Gastroesophageal sphincter (tissue), 4 donors: Measurements from ENCODE around the gene ALOX5AP. TPM values are rescaled to one million over a fixed set of nuclear protein-coding genes. Genes with fewer than 3 reads are reported as not detected.

Experiments
- ATAC-seq: fragments of 150-250 bp; one replicate; pipeline ENCODE4 v1.9.1; 2016; ENCODE audit warnings: mild to moderate bottlenecking, moderate library complexity
- H3K27ac ChIP-seq, 4 donors: fragments of 200-600 bp; sonication (generic) in 3 of 4; 1 replicate in 3 of 4; 2 replicates in 1 of 4; pipeline ENCODE4 v1.5.1; 2016 to 2019
- H3K27me3 ChIP-seq: fragments of 200-600 bp; sonication (generic); one replicate; pipeline ENCODE4 v1.5.1; 2019
- H3K36me3 ChIP-seq, 2 donors: fragments of 200-600 bp; sonication (generic); one replicate each; pipeline ENCODE4 v1.5.1; 2019; ENCODE audit warnings: control low read depth in 1 of 2
- H3K4me1 ChIP-seq, 3 donors: fragments of 200-600 bp; sonication (generic); 1 replicate in 2 of 3; 2 replicates in 1 of 3; pipeline ENCODE4 v1.5.1; 2016 to 2019; ENCODE audit warnings: control low read depth in 2 of 3
- H3K4me3 ChIP-seq, 2 donors: fragments of 200-600 bp; sonication (generic); one replicate each; pipeline ENCODE4 v1.5.1; 2019; ENCODE audit warnings: mild to moderate bottlenecking in 1 of 2, moderate library complexity in 1 of 2
- H3K9me3 ChIP-seq, 3 donors: fragments of 200-600 bp; sonication (generic); one replicate each; pipeline ENCODE4 v1.5.1; 2017 to 2019; ENCODE audit warnings: control low read depth in 2 of 3
- CTCF ChIP-seq, 4 experiments: fragments of 200-600 bp in 2 of 4; fragments of 450-650 bp in 2 of 4; sonication (generic) in 1 of 4; IDR thresholded peaks; one replicate each; pipeline ENCODE4 v1.5.1; 2017 to 2019; ENCODE audit warnings: antibody characterized with exemption in 4 of 4, mild to moderate bottlenecking in 2 of 4, moderate library complexity in 2 of 4
- EP300 ChIP-seq: sonication (generic); formaldehyde crosslinking; IDR thresholded peaks from one replicate; pipeline ENCODE4 v1.6.1; 2017; ENCODE audit warnings: antibody characterized with exemption, mild to moderate bottlenecking
- POLR2A ChIP-seq, 2 donors: fragments of 450-650 bp; IDR thresholded peaks; one replicate each; pipeline ENCODE4 v1.6.1; 2017; ENCODE audit warnings: antibody characterized with exemption in 2 of 2, mild to moderate bottlenecking in 2 of 2, moderate library complexity in 1 of 2
- POLR2AphosphoS5 ChIP-seq: sonication (generic); formaldehyde crosslinking; IDR thresholded peaks from one replicate; pipeline ENCODE4 v1.6.1; 2017; ENCODE audit warnings: antibody characterized with exemption
- WGBS, 2 donors: methylation state at CpG; one replicate each; pipeline ENCODE4 v1.1.5; 2018; ENCODE audit warnings: low coverage in 1 of 2; 5-methylcytosine and 5-hydroxymethylcytosine counted together
- total RNA-seq, 4 donors: library from RNA; depleted of rRNA; stranded (reverse); fragments of >200 nt; gene quantifications; one replicate each; pipeline ENCODE4 v1.1.0, GENCODE V29; 2016

The ALOX5AP gene
- total RNA-seq, 4 donors from 2014 or later: 5.6 to 34.7 (median 19.7) TPM

GRCh38 chr13:30725326-30726085, 9.8 kb upstream of the ALOX5AP start:
- H3K4me3 ChIP-seq: no peak overlapping the region
- H3K9me3 ChIP-seq: no peaks in the 10 kb centered on the region
- peaks cover 0 to 11% (median 0%) of the 10 kb centered on the region in 3 donors for H3K4me1 ChIP-seq
- H3K36me3 ChIP-seq: no peaks in the 10 kb centered on the region
- no peaks in the 10 kb centered on the region for H3K27me3 ChIP-seq
- WGBS, 2 donors: 33 to 89% methylated on average over 1 to 2 of the region's 2 CpGs
- no peak for ATAC-seq
- TF ChIP-seq EP300: no peak
- H3K27ac ChIP-seq: no peak overlapping the region

GRCh38 chr13:30726192-30726591, 9.2 kb upstream of the ALOX5AP start:
- TF ChIP-seq CTCF (IDR thresholded peaks at IDR 0.05): no peak
- TF ChIP-seq POLR2AphosphoS5: no peak
- no peak for TF ChIP-seq POLR2A (IDR thresholded peaks at IDR 0.05)
- TF ChIP-seq EP300: no peak
- Histone ChIP-seq H3K4me1 (peaks cover 0 to 16% (median 0%) of the 10 kb centered on the region in 3 donors), H3K27me3 (no peaks in the 10 kb centered on the region), H3K36me3 (no peaks in the 10 kb centered on the region), H3K27ac (no peak overlapping the region), H3K9me3 (no peaks in the 10 kb centered on the region), H3K4me3 (no peak overlapping the region)
- 100% methylated on average over 1 of the region's 1 CpG; no CpG with 5 or more reads in 1 of the 2 donors for WGBS, 2 donors
- ATAC-seq: no peak

GRCh38 chr13:30727491-30728355, 7.6 kb upstream of the ALOX5AP start:
- H3K27ac ChIP-seq: no peak overlapping the region
- ATAC-seq: no peak
- H3K27me3 ChIP-seq: peaks cover 6% of the 10 kb centered on the region
- H3K4me3 ChIP-seq: no peak overlapping the region
- WGBS, 2 donors: 79 to 87% methylated on average over 2 to 4 of the region's 6 CpGs
- H3K36me3 ChIP-seq: no peaks in the 10 kb centered on the region
- peaks cover 0 to 27% (median 0%) of the 10 kb centered on the region in 3 donors for H3K4me1 ChIP-seq
- TF ChIP-seq EP300 (no peak), CTCF (IDR thresholded peaks at IDR 0.05) (no peak), POLR2A (IDR thresholded peaks at IDR 0.05) (no peak), POLR2AphosphoS5 (no peak)
- H3K9me3 ChIP-seq: no peaks in the 10 kb centered on the region

GRCh38 chr13:30729801-30730200, 5.5 kb upstream of the ALOX5AP start:
- no peaks in the 10 kb centered on the region for H3K9me3 ChIP-seq
- ATAC-seq: no peak
- no peak for TF ChIP-seq POLR2AphosphoS5
- no peak for TF ChIP-seq EP300
- TF ChIP-seq CTCF (IDR thresholded peaks at IDR 0.05): no peak
- TF ChIP-seq POLR2A (IDR thresholded peaks at IDR 0.05): no peak
- no peaks in the 10 kb centered on the region for H3K36me3 ChIP-seq
- H3K27me3 ChIP-seq: peaks cover 6% of the 10 kb centered on the region
- peaks cover 0 to 27% (median 0%) of the 10 kb centered on the region in 3 donors for H3K4me1 ChIP-seq
- H3K27ac ChIP-seq: no peak overlapping the region
- no peak overlapping the region for H3K4me3 ChIP-seq
- 83 to 98% methylated on average over 6 to 8 of the region's 8 CpGs for WGBS, 2 donors

GRCh38 chr13:30730526-30730925, 4.8 kb upstream of the ALOX5AP start:
- WGBS, 2 donors: 64% methylated on average over 7 of the region's 7 CpGs; no CpG with 5 or more reads in 1 of the 2 donors
- peaks cover 6% of the 10 kb centered on the region for H3K27me3 ChIP-seq
- H3K36me3 ChIP-seq: no peaks in the 10 kb centered on the region
- no peak for ATAC-seq
- peaks cover 0 to 27% (median 0%) of the 10 kb centered on the region in 3 donors for H3K4me1 ChIP-seq
- H3K27ac ChIP-seq: no peak overlapping the region
- H3K9me3 ChIP-seq: no peaks in the 10 kb centered on the region
- H3K4me3 ChIP-seq: no peak overlapping the region
- TF ChIP-seq POLR2A (IDR thresholded peaks at IDR 0.05) (no peak), POLR2AphosphoS5 (no peak), EP300 (no peak), CTCF (IDR thresholded peaks at IDR 0.05) (no peak)
